ENCODE data around the gene TMBIM4. TPM values are rescaled to one million over a fixed set of nuclear protein-coding genes. Genes with fewer than 3 reads are reported as not detected.

TMBIM4 gene
- total and polyA plus RNA-seq, 2 donors = 97.0 to 224 TPM

DNA sequence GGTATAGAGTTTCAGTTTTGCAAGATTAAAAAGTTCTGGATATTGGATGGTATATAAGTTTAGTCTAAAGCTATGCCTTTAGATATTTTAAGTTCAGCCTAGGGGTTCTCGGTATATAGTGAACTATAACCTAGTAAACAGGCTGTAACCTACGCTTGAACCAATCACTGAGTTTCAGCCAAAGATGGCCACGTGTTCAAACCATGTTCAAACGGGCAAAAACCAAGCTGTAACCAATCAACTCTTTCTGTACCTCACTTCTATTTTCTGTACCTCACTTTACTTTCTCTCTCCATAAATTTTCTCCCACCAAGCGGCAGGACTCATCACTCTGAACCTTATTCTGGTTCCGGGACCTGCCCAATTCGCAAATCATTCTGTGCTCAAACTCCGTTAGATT is 1.4 kb downstream of the TMBIM4 start:
- WGBS = 78% methylated on average over 8 of the region's 8 CpGs
- Histone ChIP-seq H3K36me3 (ENCODE audit: insufficient read depth) (no peaks in the 10 kb centered on the region), H3K4me1 (ENCODE audit: insufficient read depth) (peaks cover 2% of the 10 kb centered on the region), H3K27ac (ENCODE audit: low read depth) (peak overlapping the region; percentile 41), H3K4me3 (ENCODE audit: low read depth, low read length) (peak overlapping the region; percentile 26)
- no peak for DNase-seq (ENCODE audit: extremely low spot score)

- 91% methylated on average over 2 of the region's 2 CpGs for WGBS
- Histone ChIP-seq H3K4me1 (ENCODE audit: insufficient read depth) (peaks cover 2% of the 10 kb centered on the region), H3K4me3 (ENCODE audit: low read depth, low read length) (no peak overlapping the region), H3K36me3 (ENCODE audit: insufficient read depth) (no peaks in the 10 kb centered on the region), H3K27ac (ENCODE audit: low read depth) (no peak overlapping the region)
- DNase-seq (ENCODE audit: extremely low spot score) = no peak
These were observed 3.2 kb downstream of the TMBIM4 start for GRCh38 chr12:66166561-66166960.

DNA sequence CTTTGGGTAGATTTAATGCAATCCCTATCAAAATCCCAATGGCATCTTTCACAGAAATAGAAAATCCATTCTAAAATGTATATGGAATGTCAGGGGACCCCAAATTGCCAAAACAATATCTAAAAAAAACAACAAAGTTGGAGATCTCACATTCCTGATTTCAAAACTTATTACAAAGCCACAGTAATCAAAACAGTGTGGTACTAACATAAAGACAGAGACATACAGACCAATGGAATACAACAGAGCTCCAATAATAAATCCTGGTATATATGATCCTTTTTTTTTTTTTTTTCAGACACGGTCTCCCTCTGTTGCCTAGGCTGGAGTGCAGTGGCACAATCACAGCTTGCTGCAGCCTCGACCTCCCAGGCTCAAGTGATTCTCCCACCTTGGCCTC is 4.7 kb downstream of the TMBIM4 start:
- no peak overlapping the region for H3K4me3 ChIP-seq (ENCODE audit: low read depth, low read length)
- WGBS = 100% methylated on average over 2 of the region's 2 CpGs
- no peak overlapping the region for H3K27ac ChIP-seq (ENCODE audit: low read depth)
- H3K4me1 ChIP-seq (ENCODE audit: insufficient read depth) = peaks cover 2% of the 10 kb centered on the region
- DNase-seq (ENCODE audit: extremely low spot score) = no peak
- H3K36me3 ChIP-seq (ENCODE audit: insufficient read depth) = peaks cover 2% of the 10 kb centered on the region

GRCh38 chr12:66164349-66164821 is 5.4 kb downstream of the TMBIM4 start:
- peaks cover 2% of the 10 kb centered on the region for H3K4me1 ChIP-seq (ENCODE audit: insufficient read depth)
- H3K36me3 ChIP-seq (ENCODE audit: insufficient read depth) = peaks cover 2% of the 10 kb centered on the region
- DNase-seq (ENCODE audit: extremely low spot score) = no peak
- WGBS = 89% methylated on average over 3 of the region's 3 CpGs
- H3K27ac ChIP-seq (ENCODE audit: low read depth) = no peak overlapping the region
- H3K4me3 ChIP-seq (ENCODE audit: low read depth, low read length) = no peak overlapping the region

- 76% methylated on average over 4 of the region's 4 CpGs for WGBS
- no peak for DNase-seq (ENCODE audit: extremely low spot score)
- H3K27ac ChIP-seq (ENCODE audit: low read depth) = no peak overlapping the region
- peaks cover 2% of the 10 kb centered on the region for H3K36me3 ChIP-seq (ENCODE audit: insufficient read depth)
- peaks cover 2% of the 10 kb centered on the region for H3K4me1 ChIP-seq (ENCODE audit: insufficient read depth)
- no peak overlapping the region for H3K4me3 ChIP-seq (ENCODE audit: low read depth, low read length)
These were observed 6.5 kb downstream of the TMBIM4 start for GRCh38 chr12:66163289-66163688.

DNA sequence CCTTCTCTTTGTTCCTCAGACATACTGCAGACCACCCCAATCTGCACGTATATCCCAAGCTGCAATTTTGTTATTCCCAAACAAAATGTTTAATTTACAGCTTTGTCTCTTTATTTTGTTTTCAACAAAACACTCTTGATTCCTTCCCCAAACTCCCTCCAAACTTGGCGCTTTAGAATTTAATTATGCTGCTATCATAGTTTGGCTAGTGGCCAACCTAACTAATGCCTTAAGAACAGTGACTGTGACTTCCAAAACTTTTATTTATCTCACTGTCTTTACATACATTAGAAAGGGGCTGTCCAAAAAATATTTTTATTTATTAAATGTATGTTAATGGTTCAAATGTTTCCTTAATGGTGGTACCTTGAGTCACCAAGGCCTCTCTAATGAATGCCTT is 7.1 kb downstream of the TMBIM4 start:
- Histone ChIP-seq H3K4me3 (ENCODE audit: low read depth, low read length) (no peak overlapping the region), H3K36me3 (ENCODE audit: insufficient read depth) (peaks cover 2% of the 10 kb centered on the region), H3K4me1 (ENCODE audit: insufficient read depth) (peaks cover 2% of the 10 kb centered on the region), H3K27ac (ENCODE audit: low read depth) (no peak overlapping the region)
- no peak for DNase-seq (ENCODE audit: extremely low spot score)
- WGBS = 62% methylated on average over 2 of the region's 2 CpGs

DNA sequence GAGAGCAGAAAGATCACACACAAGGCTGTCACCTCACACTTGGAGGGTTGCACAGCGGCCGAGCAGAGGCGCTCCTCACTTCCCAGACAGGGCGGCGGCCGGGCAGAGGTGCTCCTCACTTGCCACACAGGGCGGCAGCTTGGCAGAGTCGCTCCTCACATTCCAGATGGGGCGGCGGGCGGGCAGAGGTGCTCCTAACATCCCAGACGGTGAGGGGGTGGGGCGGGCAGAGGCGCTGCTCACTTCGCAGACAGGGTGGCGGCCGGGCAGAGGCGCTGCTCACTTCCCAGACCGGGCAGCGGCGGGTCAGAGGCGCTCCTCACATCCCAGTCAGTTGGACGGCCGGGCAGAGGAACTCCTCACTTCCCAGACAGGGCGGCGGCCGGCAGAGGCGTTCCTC is 9.1 kb downstream of the TMBIM4 start:
- no peak overlapping the region for H3K4me3 ChIP-seq (ENCODE audit: low read depth, low read length)
- DNase-seq (ENCODE audit: extremely low spot score) = no peak
- peaks cover 2% of the 10 kb centered on the region for H3K4me1 ChIP-seq (ENCODE audit: insufficient read depth)
- H3K36me3 ChIP-seq (ENCODE audit: insufficient read depth) = peaks cover 2% of the 10 kb centered on the region
- no peak overlapping the region for H3K27ac ChIP-seq (ENCODE audit: low read depth)
- WGBS = 95% methylated on average over 28 of the region's 28 CpGs

DNA sequence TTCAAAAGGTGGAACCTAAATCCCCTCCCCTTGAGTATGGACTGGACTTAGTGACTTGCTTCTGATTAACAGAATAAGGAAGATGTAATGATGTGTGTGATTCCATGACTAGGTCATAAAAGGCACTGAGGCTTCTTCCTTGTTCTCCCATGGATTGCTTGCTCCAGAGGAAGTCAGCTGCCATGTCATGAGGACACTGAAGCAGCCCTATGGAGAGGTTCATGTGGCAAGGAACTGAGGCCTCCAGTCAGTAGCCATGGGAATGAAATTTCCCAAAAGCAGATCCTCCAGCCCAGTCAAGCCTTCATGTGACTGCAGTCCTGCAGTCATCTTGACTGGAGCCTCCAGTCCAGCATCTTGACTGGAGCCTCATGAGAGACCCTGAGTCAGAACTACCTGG is 10.7 kb downstream of the TMBIM4 start:
- DNase-seq (ENCODE audit: extremely low spot score) = no peak
- H3K4me1 ChIP-seq (ENCODE audit: insufficient read depth) = peaks cover 2% of the 10 kb centered on the region
- peaks cover 2% of the 10 kb centered on the region for H3K36me3 ChIP-seq (ENCODE audit: insufficient read depth)
- H3K4me3 ChIP-seq (ENCODE audit: low read depth, low read length) = no peak overlapping the region
- H3K27ac ChIP-seq (ENCODE audit: low read depth) = no peak overlapping the region

- H3K4me1 ChIP-seq (ENCODE audit: insufficient read depth) = no peaks in the 10 kb centered on the region
- H3K4me3 ChIP-seq (ENCODE audit: low read depth, low read length) = no peak overlapping the region
- no peak for DNase-seq (ENCODE audit: extremely low spot score)
- H3K27ac ChIP-seq (ENCODE audit: low read depth) = no peak overlapping the region
- WGBS = 95% methylated on average over 2 of the region's 2 CpGs
- peaks cover 2% of the 10 kb centered on the region for H3K36me3 ChIP-seq (ENCODE audit: insufficient read depth)
These were observed 13.1 kb downstream of the TMBIM4 start for GRCh38 chr12:66156654-66157053.

DNA sequence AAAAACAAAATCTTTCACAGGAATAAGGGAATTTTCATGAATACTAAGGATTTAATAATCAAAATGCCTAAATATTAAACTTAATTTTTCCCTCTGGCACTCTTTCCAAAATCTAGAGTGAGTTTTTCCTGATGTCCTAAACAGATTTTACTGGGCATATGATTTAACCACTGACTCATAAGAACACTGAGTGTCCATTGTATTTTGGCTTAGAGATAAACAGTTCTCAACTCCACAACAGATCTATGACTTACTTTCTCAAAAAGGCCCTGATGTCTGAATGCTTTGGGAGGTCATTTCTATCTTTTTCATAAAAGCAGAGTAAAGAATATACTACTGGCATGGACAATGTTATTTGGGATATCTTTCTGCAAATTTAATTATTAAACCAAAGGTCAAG is 15.0 kb downstream of the TMBIM4 start:
- no peak for DNase-seq (ENCODE audit: extremely low spot score)
- no peak overlapping the region for H3K27ac ChIP-seq (ENCODE audit: low read depth)
- H3K4me1 ChIP-seq (ENCODE audit: insufficient read depth) = no peaks in the 10 kb centered on the region
- no peak overlapping the region for H3K4me3 ChIP-seq (ENCODE audit: low read depth, low read length)
- no peaks in the 10 kb centered on the region for H3K36me3 ChIP-seq (ENCODE audit: insufficient read depth)

- Histone ChIP-seq H3K4me1 (ENCODE audit: insufficient read depth) (no peaks in the 10 kb centered on the region), H3K36me3 (ENCODE audit: insufficient read depth) (no peaks in the 10 kb centered on the region), H3K4me3 (ENCODE audit: low read depth, low read length) (no peak overlapping the region), H3K27ac (ENCODE audit: low read depth) (no peak overlapping the region)
- 64% methylated on average over 1 of the region's 1 CpG for WGBS
- DNase-seq (ENCODE audit: extremely low spot score) = no peak
These were observed 17.1 kb downstream of the TMBIM4 start for GRCh38 chr12:66152732-66153131.

DNA sequence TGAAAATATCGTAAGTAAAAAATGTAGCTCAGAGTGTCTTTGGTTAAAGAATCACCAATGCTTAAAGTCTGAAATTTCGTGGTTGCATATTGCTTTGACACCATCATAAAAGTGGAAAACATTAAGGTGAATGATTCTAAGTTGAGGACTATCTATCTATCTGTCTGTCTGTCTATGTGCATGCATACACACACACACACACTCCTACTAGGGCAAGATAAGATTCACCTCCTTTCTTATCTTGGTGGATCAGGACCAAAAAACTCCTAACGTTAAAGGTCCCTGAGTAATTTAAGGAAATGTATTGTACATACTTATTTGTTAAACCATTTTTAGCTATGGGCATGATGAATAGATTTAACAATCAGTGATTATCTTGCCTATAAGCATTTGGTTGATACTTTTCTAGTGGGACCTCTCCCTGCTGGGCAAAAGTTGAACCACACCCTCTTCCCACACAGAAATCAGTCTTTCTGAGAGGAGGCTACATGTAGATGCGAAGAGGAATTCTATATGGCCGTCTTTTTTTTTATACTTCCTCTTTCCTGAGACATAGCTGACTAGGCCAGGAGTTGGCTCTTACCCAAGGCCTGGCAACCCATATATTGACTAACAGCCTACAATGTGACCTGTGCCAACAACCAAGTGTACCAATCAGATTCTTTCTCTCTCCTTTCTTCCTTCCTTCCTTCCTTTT is 19.9 kb downstream of the TMBIM4 start:
- no peak overlapping the region for H3K27ac ChIP-seq (ENCODE audit: low read depth)
- no peaks in the 10 kb centered on the region for H3K4me1 ChIP-seq (ENCODE audit: insufficient read depth)
- 80% methylated on average over 5 of the region's 5 CpGs for WGBS
- no peak for DNase-seq (ENCODE audit: extremely low spot score)
- H3K4me3 ChIP-seq (ENCODE audit: low read depth, low read length) = no peak overlapping the region
- H3K36me3 ChIP-seq (ENCODE audit: insufficient read depth) = no peaks in the 10 kb centered on the region

- no peak overlapping the region for H3K27ac ChIP-seq (ENCODE audit: low read depth)
- H3K4me1 ChIP-seq (ENCODE audit: insufficient read depth) = no peaks in the 10 kb centered on the region
- peaks cover 3% of the 10 kb centered on the region for H3K36me3 ChIP-seq (ENCODE audit: insufficient read depth)
- WGBS = 44% methylated on average over 7 of the region's 7 CpGs
- DNase-seq (ENCODE audit: extremely low spot score) = peak; percentile 15
- H3K4me3 ChIP-seq (ENCODE audit: low read depth, low read length) = no peak overlapping the region
These were observed 24.7 kb downstream of the TMBIM4 start for GRCh38 chr12:66144791-66145754.

- Histone ChIP-seq H3K4me3 (ENCODE audit: low read depth, low read length) (no peak overlapping the region), H3K27ac (ENCODE audit: low read depth) (no peak overlapping the region), H3K36me3 (ENCODE audit: insufficient read depth) (peaks cover 6% of the 10 kb centered on the region), H3K4me1 (ENCODE audit: insufficient read depth) (no peaks in the 10 kb centered on the region)
- DNase-seq (ENCODE audit: extremely low spot score) = no peak
- 100% methylated on average over 1 of the region's 1 CpG for WGBS
These were observed 25.9 kb downstream of the TMBIM4 start for GRCh38 chr12:66143868-66144267.

Measured in urinary bladder (tissue), 4 donors.